Transverse colon (tissue), 3 donors: ENCODE results near the gene RPS15A.

Experiments used
- POLR2A ChIP-seq: fragments of 450-650 bp; IDR thresholded peaks from one replicate; pipeline ENCODE4 v1.6.1; 2016; ENCODE audit warnings: antibody characterized with exemption, mild to moderate bottlenecking, moderate library complexity
- TF ChIP-seq, protein P1 (sequence below), 5 experiments: fragments of 200-600 bp in 3 of 5; fragments of 450-650 bp in 2 of 5; sonication (generic) in 3 of 5; IDR thresholded peaks; 1 replicate in 2 of 5; 2 replicates in 3 of 5; pipeline ENCODE4 v1.5.1; 2016 to 2017; ENCODE audit warnings: antibody characterized with exemption in 5 of 5, inconsistent platforms in 3 of 5, mild to moderate bottlenecking in 2 of 5, moderate library complexity in 1 of 5

- TF ChIP-seq, protein P1, sequence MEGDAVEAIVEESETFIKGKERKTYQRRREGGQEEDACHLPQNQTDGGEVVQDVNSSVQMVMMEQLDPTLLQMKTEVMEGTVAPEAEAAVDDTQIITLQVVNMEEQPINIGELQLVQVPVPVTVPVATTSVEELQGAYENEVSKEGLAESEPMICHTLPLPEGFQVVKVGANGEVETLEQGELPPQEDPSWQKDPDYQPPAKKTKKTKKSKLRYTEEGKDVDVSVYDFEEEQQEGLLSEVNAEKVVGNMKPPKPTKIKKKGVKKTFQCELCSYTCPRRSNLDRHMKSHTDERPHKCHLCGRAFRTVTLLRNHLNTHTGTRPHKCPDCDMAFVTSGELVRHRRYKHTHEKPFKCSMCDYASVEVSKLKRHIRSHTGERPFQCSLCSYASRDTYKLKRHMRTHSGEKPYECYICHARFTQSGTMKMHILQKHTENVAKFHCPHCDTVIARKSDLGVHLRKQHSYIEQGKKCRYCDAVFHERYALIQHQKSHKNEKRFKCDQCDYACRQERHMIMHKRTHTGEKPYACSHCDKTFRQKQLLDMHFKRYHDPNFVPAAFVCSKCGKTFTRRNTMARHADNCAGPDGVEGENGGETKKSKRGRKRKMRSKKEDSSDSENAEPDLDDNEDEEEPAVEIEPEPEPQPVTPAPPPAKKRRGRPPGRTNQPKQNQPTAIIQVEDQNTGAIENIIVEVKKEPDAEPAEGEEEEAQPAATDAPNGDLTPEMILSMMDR (IDR thresholded peaks at IDR 0.05): no peak
- no peak for TF ChIP-seq POLR2A
These were observed 43.8 kb upstream of the RPS15A start for GRCh38 chr16:18833707-18834505.
